ENCODE data around the gene CARMIL1.

DNA sequence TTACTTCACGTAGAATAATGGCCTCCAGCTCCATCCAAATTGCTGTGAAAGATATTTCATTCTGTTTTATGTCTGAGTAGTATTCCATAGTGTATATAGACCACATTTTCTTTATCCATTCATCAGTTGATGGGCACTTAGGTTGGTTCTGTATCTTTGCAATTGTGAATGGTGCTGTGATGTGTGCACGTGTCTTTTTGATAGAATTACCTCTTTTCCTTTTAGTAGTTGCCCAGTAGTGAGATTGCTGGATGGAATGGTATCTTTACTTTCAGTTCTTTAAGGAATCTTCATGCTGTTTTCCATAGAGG, 91.8 kb downstream of the CARMIL1 start:
- TF ChIP-seq CBX3 (IDR thresholded peaks at IDR 0.05; ENCODE audit: borderline replicate concordance, low read depth) (no peak), SMC3 (IDR thresholded peaks at IDR 0.05; ENCODE audit: borderline replicate concordance, low read length) (no peak), BACH1 (IDR thresholded peaks at IDR 0.05; ENCODE audit: borderline replicate concordance) (no peak), EP300 (IDR thresholded peaks at IDR 0.05; ENCODE audit: borderline replicate concordance in 1 of 2, control insufficient read depth in 1 of 2, low read depth in 2 of 2, low read length in 2 of 2) (no peak), POLR2A (IDR thresholded peaks at IDR 0.05; ENCODE audit: low read depth, low read length) (no peak), YY1 (IDR thresholded peaks at IDR 0.05; ENCODE audit: low read depth, low read length) (no peak), MYC (IDR thresholded peaks at IDR 0.05; ENCODE audit: insufficient read depth, insufficient read length, insufficient replicate concordance, low read length, severe bottlenecking) (no peak), BRCA1 (IDR thresholded peaks at IDR 0.05; ENCODE audit: low read depth, low read length) (no peak), BCL11A (IDR thresholded peaks at IDR 0.05; ENCODE audit: low read depth, low read length) (no peak)
